Measurements from ENCODE around the gene TINAGL1.

TINAGL1 gene

GRCh38 chr1:31614414-31615005 lies 38.2 kb downstream of the TINAGL1 start:
- no peak for DNase-seq

GRCh38 chr1:31615414-31615813 lies 39.1 kb downstream of the TINAGL1 start:
- no peak for DNase-seq

- no peak for DNase-seq
Measured at GRCh38 chr1:31615939-31616338, 39.6 kb downstream of the TINAGL1 start.

GRCh38 chr1:31617218-31617915 lies 41.1 kb downstream of the TINAGL1 start, which contains the start of gene HCRTR1:
Gene HCRTR1, plus strand, starts transcription at chr1:31617689. Its CDS starts 1,504 bp downstream, at chr1:31619193.
- no peak for DNase-seq

GRCh38 chr1:31617916-31618746 lies 41.8 kb downstream of the TINAGL1 start:
- DNase-seq = peak in 1 of 2 experiments; percentile 7

GRCh38 chr1:31618916-31619846 lies 42.9 kb downstream of the TINAGL1 start:
- no peak for DNase-seq

- DNase-seq = no peak
Measured at GRCh38 chr1:31620631-31621497, 44.5 kb downstream of the TINAGL1 start.

- no peak for DNase-seq
Measured at GRCh38 chr1:31621498-31621820, 45.1 kb downstream of the TINAGL1 start.

GRCh38 chr1:31621847-31622730 lies 45.8 kb downstream of the TINAGL1 start:
- DNase-seq = no peak

GRCh38 chr1:31623365-31623764 lies 47.0 kb downstream of the TINAGL1 start:
- no peak for DNase-seq

GRCh38 chr1:31624309-31624708 lies 48.0 kb downstream of the TINAGL1 start:
- DNase-seq = no peak

GRCh38 chr1:31624731-31625514 lies 48.6 kb downstream of the TINAGL1 start:
- no peak for DNase-seq

GRCh38 chr1:31625561-31626222 lies 49.4 kb downstream of the TINAGL1 start:
- no peak for DNase-seq

GRCh38 chr1:31626223-31627207 lies 50.2 kb downstream of the TINAGL1 start:
- DNase-seq = no peak

GRCh38 chr1:31627301-31627929 lies 51.1 kb downstream of the TINAGL1 start:
- no peak for DNase-seq

- no peak for DNase-seq
Measured at GRCh38 chr1:31627930-31628559, 51.7 kb downstream of the TINAGL1 start.

All from AML-193 (cell line).